Parathyroid adenoma (tissue), 2 donors: Measurements from ENCODE around the gene FAM228B.

Experiments
- H2AFZ ChIP-seq: fragments of 300-600 bp; sonication (generic); one replicate; pipeline ENCODE4 v1.7.0; 2017; ENCODE audit warnings: antibody characterized with exemption, mild to moderate bottlenecking
- H3K27ac ChIP-seq: fragments of 300-600 bp; sonication (generic); one replicate; pipeline ENCODE4 v1.7.0; 2017
- H3K27me3 ChIP-seq: fragments of 300-600 bp; sonication (generic); one replicate; pipeline ENCODE4 v1.7.0; 2017; ENCODE audit warnings: low read length; ENCODE audit not compliant: control insufficient read depth, insufficient read depth
- H3K36me3 ChIP-seq: fragments of 300-600 bp; sonication (generic); one replicate; pipeline ENCODE4 v1.7.0; 2017; ENCODE audit warnings: low read length; ENCODE audit not compliant: control insufficient read depth, insufficient read depth
- H3K4me1 ChIP-seq: fragments of 300-600 bp; sonication (generic); one replicate; pipeline ENCODE4 v1.7.0; 2017; ENCODE audit warnings: control low read depth
- H3K4me2 ChIP-seq: fragments of 300-600 bp; sonication (generic); one replicate; pipeline ENCODE4 v1.7.0; 2017; ENCODE audit warnings: low read length
- H3K4me3 ChIP-seq: fragments of 300-600 bp; sonication (generic); one replicate; pipeline ENCODE4 v1.7.0; 2017; ENCODE audit warnings: low read depth, low read length
- H3K79me2 ChIP-seq: fragments of 300-600 bp; sonication (generic); one replicate; pipeline ENCODE4 v1.7.0; 2017; ENCODE audit warnings: control low read depth
- H3K9ac ChIP-seq: fragments of 300-600 bp; sonication (generic); one replicate; pipeline ENCODE4 v1.7.0; 2017; ENCODE audit warnings: mild to moderate bottlenecking
- H3K9me3 ChIP-seq: fragments of 300-600 bp; sonication (generic); one replicate; pipeline ENCODE4 v1.7.0; 2017; ENCODE audit warnings: low read length; ENCODE audit not compliant: control insufficient read depth
- CTCF ChIP-seq: fragments of 300-600 bp; sonication (generic); IDR thresholded peaks from one replicate; pipeline ENCODE4 v1.7.0; 2017; ENCODE audit warnings: antibody characterized with exemption, mild to moderate bottlenecking
- donor health status: primary hyperparathyroidism.

FAM228B gene

GRCh38 chr2:24174851-24175277 lies 51.6 kb downstream of the FAM228B start, which contains the start of gene FAM228A:
Gene FAM228A (plus strand): TSS chr2:24175053. CDS start chr2:24175481, 428 bp downstream.
- Histone ChIP-seq H3K36me3 (no peaks in the 10 kb centered on the region), H3K27ac (no peak within 1 kb of the TSS), H2AFZ (no peak within 1 kb of the TSS), H3K9me3 (no peaks in the 10 kb centered on the region), H3K79me2 (no peaks in the 10 kb centered on the region), H3K4me2 (no peak within 1 kb of the TSS), H3K27me3 (no peaks in the 10 kb centered on the region), H3K9ac (no peak within 1 kb of the TSS), H3K4me3 (no peak within 1 kb of the TSS), H3K4me1 (no peaks in the 10 kb centered on the region)
- TF ChIP-seq CTCF, result no peak

- no peak for TF ChIP-seq CTCF
- no peaks in the 10 kb centered on the region for H3K27me3 ChIP-seq
- no peak overlapping the region for H3K4me3 ChIP-seq
- no peaks in the 10 kb centered on the region for H3K9me3 ChIP-seq
- no peaks in the 10 kb centered on the region for H3K79me2 ChIP-seq
- H3K4me1 ChIP-seq, result no peaks in the 10 kb centered on the region
- no peak overlapping the region for H3K4me2 ChIP-seq
- no peak overlapping the region for H3K9ac ChIP-seq
- H3K36me3 ChIP-seq, result no peaks in the 10 kb centered on the region
- no peak overlapping the region for H3K27ac ChIP-seq
- H2AFZ ChIP-seq, result no peak overlapping the region
Observed at GRCh38 chr2:24175631-24176187, 52.4 kb downstream of the FAM228B start.

GRCh38 chr2:24176326-24176725 lies 53.1 kb downstream of the FAM228B start:
- no peaks in the 10 kb centered on the region for H3K9me3 ChIP-seq
- H3K4me1 ChIP-seq, result no peaks in the 10 kb centered on the region
- no peak overlapping the region for H3K4me3 ChIP-seq
- no peaks in the 10 kb centered on the region for H3K36me3 ChIP-seq
- H3K9ac ChIP-seq, result no peak overlapping the region
- no peaks in the 10 kb centered on the region for H3K79me2 ChIP-seq
- H3K4me2 ChIP-seq, result no peak overlapping the region
- no peaks in the 10 kb centered on the region for H3K27me3 ChIP-seq
- H2AFZ ChIP-seq, result no peak overlapping the region
- no peak overlapping the region for H3K27ac ChIP-seq
- no peak for TF ChIP-seq CTCF

GRCh38 chr2:24179683-24180082 lies 56.4 kb downstream of the FAM228B start:
- Histone ChIP-seq H3K79me2 (no peaks in the 10 kb centered on the region), H3K27me3 (no peaks in the 10 kb centered on the region), H3K4me3 (no peak overlapping the region), H3K36me3 (no peaks in the 10 kb centered on the region), H3K4me1 (no peaks in the 10 kb centered on the region), H3K4me2 (no peak overlapping the region), H3K9me3 (no peaks in the 10 kb centered on the region), H3K27ac (no peak overlapping the region), H3K9ac (no peak overlapping the region), H2AFZ (no peak overlapping the region)
- no peak for TF ChIP-seq CTCF

- Histone ChIP-seq H3K27me3 (no peaks in the 10 kb centered on the region), H2AFZ (peak overlapping the region; percentile 3), H3K79me2 (no peaks in the 10 kb centered on the region), H3K4me2 (no peak overlapping the region), H3K4me1 (no peaks in the 10 kb centered on the region), H3K4me3 (no peak overlapping the region), H3K36me3 (no peaks in the 10 kb centered on the region), H3K9me3 (no peaks in the 10 kb centered on the region), H3K9ac (no peak overlapping the region), H3K27ac (no peak overlapping the region)
- no peak for TF ChIP-seq CTCF
Observed at GRCh38 chr2:24181849-24182248, 58.6 kb downstream of the FAM228B start.
